Right lung (tissue), 5 donors: ENCODE data around the gene POMC. TPM values are rescaled to one million over a fixed set of nuclear protein-coding genes. Genes with fewer than 3 reads are reported as not detected.
"Not testable (repeated sequence)": the region's sequence is repeated elsewhere in the genome, so short reads cannot be mapped to it uniquely, and the experiment has no call there.

Source experiments
- DNase-seq, 2 donors: peaks; one replicate each; pipeline ENCODE4 v3.0.0-alpha.2; 2013
- polyA plus RNA-seq, 5 donors: library from polyadenylated mRNA; unstranded; fragments of 120-200 nt; gene quantifications; one replicate each; pipeline versions ENCODE4 v1.2.1 to v1.2.3, GENCODE V29; 2013; ENCODE audit warnings: inconsistent platforms in 1 of 5, low replicate concordance in 1 of 5; ENCODE audit not compliant: insufficient read length in 5 of 5, insufficient read depth in 1 of 5

The POMC gene
- polyA plus RNA-seq, 5 donors, result 0.94 to 3.9 (median 1.7) TPM

- DNase-seq, result no peak
These were observed 8.3 kb upstream of the POMC start for GRCh38 chr2:25176541-25177181.

DNA sequence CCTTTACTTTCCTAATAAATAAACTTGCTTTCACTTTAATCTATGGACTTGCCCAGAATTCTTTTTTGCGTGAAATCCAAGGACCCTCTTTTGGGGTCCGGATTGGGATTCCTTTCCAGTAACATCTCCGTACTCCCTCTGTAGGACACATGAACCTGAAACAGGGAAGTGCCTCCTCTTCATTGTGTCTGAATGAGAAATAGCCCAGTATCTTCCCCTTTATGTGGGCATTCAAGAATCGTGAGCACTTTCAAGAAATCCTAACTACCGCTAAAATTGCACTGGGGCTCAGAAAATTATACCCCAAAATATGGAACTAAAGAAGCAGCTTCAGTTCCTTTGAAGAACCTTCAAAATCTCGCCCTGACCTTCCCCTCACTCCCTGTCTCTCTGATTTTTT lies 7.8 kb upstream of the POMC start:
- DNase-seq, result no peak

- no peak for DNase-seq
These were observed 5.9 kb upstream of the POMC start for GRCh38 chr2:25174192-25174861.

GRCh38 chr2:25173719-25174118 lies 5.3 kb upstream of the POMC start:
- no peak for DNase-seq

DNA sequence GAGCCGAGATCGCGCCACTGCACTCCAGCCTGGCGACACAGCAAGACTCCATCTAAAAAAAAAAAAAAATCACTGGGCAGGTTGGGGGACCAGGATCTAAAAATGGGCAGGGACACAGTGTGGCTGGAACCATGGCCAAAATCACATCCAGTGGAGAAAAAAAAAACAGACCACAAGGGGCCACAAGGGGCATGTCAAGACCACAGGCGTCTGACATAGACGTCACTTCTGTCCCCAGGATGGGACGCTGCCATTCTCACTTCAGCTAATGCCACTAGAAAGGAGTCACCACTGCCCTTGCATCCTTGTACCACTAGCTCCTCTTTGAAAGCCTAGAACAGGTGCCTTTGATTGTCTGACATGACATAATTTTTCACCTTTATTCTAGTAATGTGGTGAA lies 2.5 kb upstream of the POMC start:
- DNase-seq, result no peak

GRCh38 chr2:25169073-25169470 lies 692 bp upstream of the POMC start:
- no peak for DNase-seq

DNA sequence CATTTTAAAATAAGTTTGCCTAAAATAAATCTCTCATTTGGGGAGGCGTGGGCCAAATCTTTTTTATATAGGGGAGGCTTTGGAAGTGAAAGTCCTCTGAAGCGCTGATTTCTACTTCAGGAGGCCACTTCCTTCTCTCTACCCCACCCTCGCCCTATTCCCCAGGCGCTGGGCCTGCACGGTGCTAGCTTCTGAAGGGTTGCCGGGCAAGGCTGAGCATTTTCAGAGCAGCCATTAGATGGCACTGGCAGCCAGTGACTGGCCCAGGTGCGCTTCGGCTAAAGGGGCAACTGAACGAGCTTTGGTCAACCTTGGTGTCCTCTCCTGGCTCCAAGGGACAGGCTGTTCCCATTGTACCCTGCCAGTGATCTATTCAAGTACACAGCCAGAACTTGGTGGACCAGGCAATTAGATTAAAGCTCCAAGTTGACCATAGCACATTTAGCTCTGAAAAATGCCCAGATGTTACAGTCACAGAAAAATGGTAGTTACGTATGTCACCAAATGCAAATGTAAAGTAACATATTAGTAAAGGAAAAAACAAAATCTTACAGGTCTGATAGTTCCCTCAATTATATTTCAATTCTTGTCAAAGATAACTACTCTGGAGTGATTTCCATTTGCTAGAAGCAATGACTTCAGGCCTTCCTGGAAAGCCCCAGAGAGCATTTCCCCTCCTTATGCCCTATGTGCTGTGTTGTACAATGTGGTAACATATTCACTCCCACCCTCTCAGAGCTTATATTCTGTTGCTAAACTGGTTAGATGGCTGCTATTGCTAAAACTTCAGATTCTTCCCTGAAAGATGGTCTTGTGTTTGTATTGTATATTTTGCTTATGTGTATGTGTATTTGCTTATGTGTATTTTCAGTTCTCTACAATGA lies 2.1 kb downstream of the POMC start:
- no peak for DNase-seq

- DNase-seq, result no peak
These were observed 3.8 kb downstream of the POMC start for GRCh38 chr2:25164561-25164960.

GRCh38 chr2:25162061-25162460 lies 6.3 kb downstream of the POMC start:
- DNase-seq, result not testable (repeated sequence)

DNA sequence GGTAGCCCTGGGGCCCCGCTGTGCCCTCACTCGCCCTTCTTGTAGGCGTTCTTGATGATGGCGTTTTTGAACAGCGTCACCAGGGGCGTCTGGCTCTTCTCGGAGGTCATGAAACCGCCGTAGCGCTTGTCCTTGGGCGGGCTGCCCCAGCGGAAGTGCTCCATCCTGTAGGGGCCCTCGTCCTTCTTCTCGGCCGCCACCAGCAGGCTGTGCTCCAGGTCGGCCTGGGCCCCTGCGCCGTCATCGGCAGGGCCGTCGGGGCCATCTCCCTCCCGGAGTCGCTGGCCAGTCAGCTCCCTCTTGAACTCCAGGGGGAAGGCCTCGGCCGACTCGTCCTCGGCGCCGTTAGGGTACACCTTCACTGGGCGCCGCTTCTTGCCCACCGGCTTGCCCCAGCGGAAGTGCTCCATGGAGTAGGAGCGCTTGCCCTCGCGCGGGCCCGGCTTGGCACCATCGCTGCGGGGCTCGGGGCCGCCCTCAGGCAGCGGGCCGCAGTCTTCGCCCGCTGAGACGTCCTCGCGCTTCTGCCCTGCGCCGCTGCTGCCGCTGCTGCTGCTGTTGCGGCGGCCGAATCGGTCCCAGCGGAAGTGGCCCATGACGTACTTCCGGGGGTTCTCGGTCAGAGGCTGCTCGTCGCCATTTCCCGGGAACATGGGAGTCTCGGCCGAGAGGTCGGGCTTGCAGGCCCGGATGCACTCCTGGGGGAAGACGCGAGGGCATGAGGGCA lies 7.2 kb downstream of the POMC start:
- peak in 1 of 2 donors; percentile 37 for DNase-seq

DNA sequence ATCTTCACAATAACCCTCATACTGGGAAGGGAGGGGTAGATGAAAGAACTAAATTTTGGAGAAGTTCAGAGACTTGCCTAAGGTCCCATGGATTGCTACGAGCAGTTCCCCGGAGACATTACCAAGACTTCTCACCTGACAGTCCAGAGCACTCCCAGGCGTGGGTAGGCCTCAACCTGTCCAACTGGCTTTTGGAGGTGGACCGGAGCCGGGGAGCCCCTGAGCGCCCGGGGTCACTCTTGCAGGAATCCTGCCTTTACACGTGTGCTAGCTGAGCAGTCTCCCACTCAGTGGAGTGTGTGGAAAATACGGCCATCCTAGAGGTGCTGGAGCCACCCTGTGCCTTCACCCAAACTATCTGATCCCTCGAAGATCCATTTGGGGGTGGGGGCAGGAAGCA lies 8.0 kb downstream of the POMC start:
- DNase-seq, result no peak

DNA sequence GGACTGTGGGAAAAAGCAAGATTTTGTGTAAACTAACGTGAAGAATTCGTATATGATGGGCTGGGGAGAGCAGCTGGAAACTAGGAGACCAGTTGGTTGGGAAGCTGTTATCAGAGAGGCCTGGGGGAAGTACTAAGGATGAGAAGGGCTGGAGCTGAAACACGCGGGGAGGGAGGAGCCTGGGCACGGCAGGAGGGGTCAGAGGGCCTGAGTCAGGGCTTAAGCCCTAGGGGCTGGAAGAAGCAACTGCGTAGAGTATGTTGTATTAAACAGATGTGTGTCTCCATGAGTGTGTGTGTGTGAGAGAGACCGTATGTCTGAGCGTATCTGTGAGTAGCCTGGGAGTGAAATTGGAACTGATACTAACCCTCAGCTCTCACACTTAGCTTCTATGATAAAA lies 8.4 kb downstream of the POMC start:
- peak; percentile 37 to 55 for DNase-seq

DNA sequence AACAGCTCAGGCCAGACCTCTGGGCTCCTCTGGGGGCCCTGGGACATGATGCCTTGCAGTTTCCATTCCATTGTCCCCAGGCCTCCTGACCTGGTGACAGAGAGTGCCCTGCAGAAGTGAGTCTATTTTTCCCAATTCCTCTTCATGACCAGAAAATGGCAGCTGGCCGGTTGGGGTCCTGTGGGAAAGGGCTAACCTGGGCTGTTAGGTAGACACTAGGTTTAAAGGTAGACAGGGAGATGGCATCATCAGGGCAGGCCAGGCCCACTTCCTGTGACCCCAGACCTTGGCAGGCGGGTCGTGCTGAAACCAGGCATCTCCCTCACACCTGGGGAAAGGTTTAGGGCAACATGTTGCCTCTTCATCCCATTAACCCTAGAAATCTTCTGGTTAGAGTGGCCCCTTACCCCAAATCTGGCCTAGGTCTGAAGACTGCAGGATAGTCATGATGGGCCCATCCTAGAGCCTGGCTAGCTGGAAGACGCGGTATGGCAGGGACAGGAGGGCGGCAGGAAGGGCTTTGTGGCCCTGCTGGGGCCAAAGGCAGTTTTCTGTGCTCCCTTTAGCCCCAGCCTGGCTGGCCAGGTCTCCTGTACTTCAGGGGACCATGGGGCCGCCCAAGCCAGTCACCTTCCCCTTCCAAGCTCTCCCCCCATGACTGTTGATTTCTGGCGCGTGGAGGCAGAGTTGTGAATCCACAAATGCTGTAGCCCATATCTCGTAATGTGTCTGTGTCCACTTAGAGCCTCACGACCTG lies 10.1 kb downstream of the POMC start:
- DNase-seq, result no peak

DNA sequence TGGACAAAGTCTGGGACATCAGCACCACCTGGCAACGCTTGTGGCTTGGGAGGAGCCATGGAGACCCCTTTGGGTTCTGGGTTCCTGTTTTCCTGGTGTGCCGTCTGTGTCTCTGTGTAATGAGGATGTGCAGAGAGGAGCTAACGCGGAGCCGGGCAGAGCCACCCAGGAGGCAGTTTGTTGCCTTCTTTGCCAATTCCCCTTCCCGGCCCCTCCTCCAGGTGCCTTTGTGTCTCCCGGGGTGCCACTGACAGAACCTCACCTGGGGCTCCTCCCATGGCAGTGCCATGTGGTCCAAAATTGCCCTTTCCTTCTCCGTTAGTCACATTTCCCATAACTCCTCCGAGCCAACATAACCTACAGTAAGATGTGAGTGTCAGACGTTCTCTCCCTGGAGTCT lies 13.0 kb downstream of the POMC start:
- no peak for DNase-seq

- DNase-seq, result no peak
These were observed 16.7 kb downstream of the POMC start for GRCh38 chr2:25151718-25152117.

GRCh38 chr2:25150993-25151392 lies 17.4 kb downstream of the POMC start:
- DNase-seq, result not testable (repeated sequence)

GRCh38 chr2:25149646-25150045 lies 18.7 kb downstream of the POMC start:
- no peak for DNase-seq

DNA sequence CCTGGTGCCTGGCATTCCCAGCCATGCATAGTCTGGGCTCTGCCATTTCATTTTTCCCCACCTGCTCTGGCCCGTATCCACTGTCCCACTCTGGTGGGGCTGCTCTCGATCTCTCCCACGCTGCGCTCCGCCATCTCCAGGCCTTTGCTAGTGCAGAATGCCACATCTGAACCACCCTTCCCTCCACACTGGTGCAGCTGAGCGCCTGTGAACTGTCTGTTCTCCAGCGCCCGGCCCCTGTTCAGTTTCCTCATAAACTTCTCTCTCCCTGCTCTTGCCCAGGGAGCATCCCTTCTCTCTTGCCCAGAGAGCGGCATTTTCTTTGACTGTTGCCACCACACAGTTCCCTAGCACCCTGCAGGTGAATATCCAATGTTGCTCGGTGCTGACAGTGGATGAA lies 21.5 kb downstream of the POMC start:
- no peak for DNase-seq

DNA sequence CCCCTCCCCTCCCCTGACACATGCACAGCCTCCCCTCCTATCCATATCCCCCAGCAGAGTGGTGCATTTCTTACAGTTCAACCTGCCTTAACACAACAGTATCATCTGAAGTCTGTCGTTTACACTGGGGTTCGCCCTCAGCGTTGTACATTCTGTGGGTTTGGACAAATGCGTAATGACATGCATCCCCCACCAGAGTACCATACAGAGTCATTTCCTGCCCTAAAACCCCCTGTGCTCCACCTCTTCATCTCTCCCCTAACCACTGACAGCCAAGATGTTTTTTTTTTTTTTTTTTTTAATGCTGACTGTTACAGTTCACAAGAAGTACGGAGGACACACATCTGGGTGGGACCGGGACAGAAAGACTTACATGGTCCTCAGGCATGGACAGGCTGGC lies 22.6 kb downstream of the POMC start:
- no peak for DNase-seq

GRCh38 chr2:25141120-25141519 lies 27.3 kb downstream of the POMC start:
- no peak for DNase-seq

GRCh38 chr2:25140535-25140934 lies 27.8 kb downstream of the POMC start:
- not testable (repeated sequence) for DNase-seq
